Esophagus squamous epithelium (tissue), 5 donors: ENCODE measurements around the gene DRGX. TPM values are rescaled to one million over a fixed set of nuclear protein-coding genes. Genes with fewer than 3 reads are reported as not detected.

ENCODE experiments used
- DNase-seq: peaks from one replicate; lab custom pipeline; 2025; lab: John Stamatoyannopoulos, UW
- H3K27ac ChIP-seq, 4 donors: fragments of 200-600 bp; sonication (generic); one replicate each; pipeline ENCODE4 v1.5.1; 2016 to 2019; ENCODE audit warnings: mild to moderate bottlenecking in 1 of 4
- H3K27me3 ChIP-seq, 4 donors: fragments of 200-600 bp; sonication (generic); 1 replicate in 3 of 4; 2 replicates in 1 of 4; pipeline versions ENCODE4 v1.5.1 to v1.6.0; 2017 to 2021; ENCODE audit warnings: antibody characterized with exemption in 1 of 4
- H3K36me3 ChIP-seq, 3 donors: fragments of 200-600 bp; sonication (generic); one replicate each; pipeline ENCODE4 v1.5.1; 2016 to 2019
- H3K4me1 ChIP-seq, 3 donors: fragments of 200-600 bp; sonication (generic); one replicate each; pipeline ENCODE4 v1.5.1; 2017 to 2019
- H3K4me3 ChIP-seq, 4 donors: fragments of 200-600 bp; sonication (generic); 1 replicate in 3 of 4; 2 replicates in 1 of 4; pipeline ENCODE4 v1.5.1; 2016 to 2019; ENCODE audit warnings: mild to moderate bottlenecking in 2 of 4, moderate library complexity in 1 of 4
- H3K9me3 ChIP-seq, 3 donors: fragments of 200-600 bp; sonication (generic); one replicate each; pipeline ENCODE4 v1.5.1; 2016 to 2019
- CTCF ChIP-seq, 6 experiments: fragments of 450-650 bp in 4 of 6; fragments of 200-600 bp in 2 of 6; sonication (generic) in 2 of 6; IDR thresholded peaks; one replicate each; pipeline ENCODE4 v1.5.1; 2016 to 2019; ENCODE audit warnings: antibody characterized with exemption in 6 of 6, mild to moderate bottlenecking in 4 of 6, moderate library complexity in 4 of 6
- POLR2A ChIP-seq, 4 donors: fragments of 450-650 bp; IDR thresholded peaks; one replicate each; pipeline ENCODE4 v1.6.1; 2017; ENCODE audit warnings: antibody characterized with exemption in 4 of 4, mild to moderate bottlenecking in 4 of 4, moderate library complexity in 3 of 4
- WGBS, 2 donors: methylation state at CpG; one replicate each; pipeline ENCODE4 v1.1.5; 2018; 5-methylcytosine and 5-hydroxymethylcytosine counted together
- intact Hi-C: fragments of 100-400 bp; cut with DNase I; formaldehyde crosslinking; loops from one replicate; pipeline ENCODE4 v1.15.0; 2022
- total RNA-seq, 4 donors: library from RNA; depleted of rRNA; stranded (reverse); fragments of >200 nt; gene quantifications; one replicate each; pipeline ENCODE4 v1.1.0, GENCODE V29; 2016
- donor health status: DM: yes; HTN: yes; CAD: no.

Gene DRGX
- total RNA-seq, 4 donors from 2014 or later = not detected

DNA sequence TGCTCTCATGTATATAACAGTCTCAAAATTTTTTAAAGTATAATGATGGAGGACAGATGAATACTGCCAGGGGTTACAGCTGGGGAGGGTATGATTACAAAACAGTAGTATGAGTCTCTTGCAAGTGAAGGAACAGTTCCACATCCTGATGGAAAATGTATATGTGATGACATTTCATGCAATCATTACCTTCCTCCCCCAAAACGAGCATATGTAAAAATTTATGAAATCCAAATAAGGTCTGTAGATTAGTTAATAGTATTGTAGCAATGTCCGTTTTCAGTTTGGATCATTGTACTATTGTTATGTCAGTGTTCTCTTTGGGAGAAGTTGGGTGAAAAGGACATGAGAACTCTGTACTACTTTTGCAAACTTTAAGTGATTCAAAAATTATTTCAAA lies 38.0 kb downstream of the DRGX start:
- Histone ChIP-seq H3K36me3 (no peaks in the 10 kb centered on the region), H3K27me3 (no peaks in the 10 kb centered on the region), H3K9me3 (peaks cover 0 to 5% (median 0%) of the 10 kb centered on the region in 3 donors), H3K27ac (no peak overlapping the region), H3K4me3 (no peak overlapping the region), H3K4me1 (peaks cover 0 to 10% (median 5%) of the 10 kb centered on the region in 3 donors)
- TF ChIP-seq POLR2A (IDR thresholded peaks at IDR 0.05) = no peak
- TF ChIP-seq CTCF (IDR thresholded peaks at IDR 0.05) = no peak
- no peak for DNase-seq
- intact Hi-C loops = no loop called here
- WGBS, 2 donors = 43 to 65% methylated on average over 2 of the region's 2 CpGs

- intact Hi-C loops = no loop called here
- TF ChIP-seq CTCF (IDR thresholded peaks at IDR 0.05) = no peak
- H3K4me3 ChIP-seq = no peak overlapping the region
- 32 to 35% methylated on average over 1 of the region's 1 CpG for WGBS, 2 donors
- H3K4me1 ChIP-seq = peaks cover 0 to 10% (median 5%) of the 10 kb centered on the region in 3 donors
- peaks cover 0 to 5% (median 0%) of the 10 kb centered on the region in 3 donors for H3K9me3 ChIP-seq
- no peak for DNase-seq
- no peaks in the 10 kb centered on the region for H3K36me3 ChIP-seq
- no peaks in the 10 kb centered on the region for H3K27me3 ChIP-seq
- H3K27ac ChIP-seq = no peak overlapping the region
Observed at GRCh38 chr10:49356944-49357343, 38.9 kb downstream of the DRGX start.

DNA sequence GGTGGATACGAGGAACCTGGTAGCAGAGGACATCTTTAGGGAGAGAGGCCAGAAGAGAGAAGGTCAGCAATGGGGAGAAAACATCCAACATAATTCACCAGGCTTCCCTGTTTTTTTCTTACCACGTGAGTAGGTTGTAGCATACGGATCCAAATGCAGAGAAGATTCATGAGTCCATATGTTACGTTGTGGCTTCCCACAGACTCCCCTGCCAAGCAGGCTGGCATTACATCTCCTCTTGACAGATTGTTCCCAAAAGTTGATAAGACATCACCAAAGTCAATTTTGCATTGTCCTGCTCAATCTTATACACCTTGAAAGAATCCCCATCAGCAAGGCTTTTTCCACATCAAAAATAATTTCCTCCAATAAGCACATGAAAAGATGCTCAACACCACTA lies 39.7 kb downstream of the DRGX start:
- H3K27ac ChIP-seq = no peak overlapping the region
- no peaks in the 10 kb centered on the region for H3K27me3 ChIP-seq
- H3K4me1 ChIP-seq = peaks cover 0 to 10% (median 5%) of the 10 kb centered on the region in 3 donors
- H3K9me3 ChIP-seq = peaks cover 0 to 5% (median 0%) of the 10 kb centered on the region in 3 donors
- no peak overlapping the region for H3K4me3 ChIP-seq
- no peak for DNase-seq
- TF ChIP-seq CTCF (IDR thresholded peaks at IDR 0.05) = no peak
- TF ChIP-seq POLR2A (IDR thresholded peaks at IDR 0.05) = no peak
- no peaks in the 10 kb centered on the region for H3K36me3 ChIP-seq
- WGBS, 2 donors = 74 to 81% methylated on average over 4 of the region's 4 CpGs
- intact Hi-C loops = no loop called here

- no peaks in the 10 kb centered on the region for H3K27me3 ChIP-seq
- no peak overlapping the region for H3K4me3 ChIP-seq
- no peak overlapping the region for H3K27ac ChIP-seq
- 78 to 91% methylated on average over 3 of the region's 3 CpGs for WGBS, 2 donors
- no peaks in the 10 kb centered on the region for H3K36me3 ChIP-seq
- H3K4me1 ChIP-seq = peaks cover 0 to 4% (median 1%) of the 10 kb centered on the region in 3 donors
- H3K9me3 ChIP-seq = peaks cover 0 to 5% (median 2%) of the 10 kb centered on the region in 3 donors
- intact Hi-C loops = no loop called here
- DNase-seq = no peak
- no peak for TF ChIP-seq CTCF (IDR thresholded peaks at IDR 0.05)
- no peak for TF ChIP-seq POLR2A (IDR thresholded peaks at IDR 0.05)
Observed at GRCh38 chr10:49355221-49355620, 40.7 kb downstream of the DRGX start.

GRCh38 chr10:49354593-49354992 lies 41.3 kb downstream of the DRGX start:
- H3K27me3 ChIP-seq = no peaks in the 10 kb centered on the region
- TF ChIP-seq CTCF (IDR thresholded peaks at IDR 0.05) = no peak
- no peak for TF ChIP-seq POLR2A (IDR thresholded peaks at IDR 0.05)
- H3K36me3 ChIP-seq = no peaks in the 10 kb centered on the region
- WGBS, 2 donors = 89 to 91% methylated on average over 2 to 3 of the region's 3 CpGs
- no peak for DNase-seq
- peaks cover 0 to 8% (median 5%) of the 10 kb centered on the region in 3 donors for H3K9me3 ChIP-seq
- no peak overlapping the region for H3K27ac ChIP-seq
- intact Hi-C loops = no loop called here
- no peak overlapping the region for H3K4me3 ChIP-seq
- no peaks in the 10 kb centered on the region for H3K4me1 ChIP-seq
